Ovary (tissue), 3 donors: ENCODE data around the gene OR51S1.

Source experiments
- CTCF ChIP-seq, 3 donors: fragments of 450-650 bp in 2 of 3; fragments of 200-600 bp in 1 of 3; IDR thresholded peaks; one replicate each; pipeline versions ENCODE4 v1.5.1 to v1.8.0; 2016 to 2022; ENCODE audit warnings: antibody characterized with exemption in 3 of 3, mild to moderate bottlenecking in 1 of 3
- EP300 ChIP-seq: sonication (generic); formaldehyde crosslinking; IDR thresholded peaks from one replicate; pipeline ENCODE4 v1.6.1; 2017; ENCODE audit warnings: antibody characterized with exemption
- donor health status: DM: no; HTN: no; CAD: no.

GRCh38 chr11:4826425-4826824 is 22.6 kb downstream of the OR51S1 start:
- TF ChIP-seq CTCF (IDR thresholded peaks at IDR 0.05) (no peak), EP300 (no peak)
